Mammary epithelial cell (primary cell): ENCODE results near the gene ZNF354C.

Source experiments
- EZH2 ChIP-seq: IDR thresholded peaks from 2 replicates; pipeline ENCODE4 v1.6.1; 2012; ENCODE audit warnings: low read length, inconsistent platforms, borderline replicate concordance
- TF ChIP-seq, protein P1 (sequence below), 2 donors: IDR thresholded peaks in 1 of 2; conservative IDR thresholded peaks in 1 of 2; 2 replicates each; pipeline ENCODE4 v1.5.1; 2011 to 2012; ENCODE audit warnings: inconsistent platforms in 2 of 2, low read length in 2 of 2, mild to moderate bottlenecking in 2 of 2, control low read depth in 1 of 2, low read depth in 1 of 2; ENCODE audit not compliant: insufficient read depth in 1 of 2; ENCODE audit errors: extremely low read depth in 1 of 2

DNA sequence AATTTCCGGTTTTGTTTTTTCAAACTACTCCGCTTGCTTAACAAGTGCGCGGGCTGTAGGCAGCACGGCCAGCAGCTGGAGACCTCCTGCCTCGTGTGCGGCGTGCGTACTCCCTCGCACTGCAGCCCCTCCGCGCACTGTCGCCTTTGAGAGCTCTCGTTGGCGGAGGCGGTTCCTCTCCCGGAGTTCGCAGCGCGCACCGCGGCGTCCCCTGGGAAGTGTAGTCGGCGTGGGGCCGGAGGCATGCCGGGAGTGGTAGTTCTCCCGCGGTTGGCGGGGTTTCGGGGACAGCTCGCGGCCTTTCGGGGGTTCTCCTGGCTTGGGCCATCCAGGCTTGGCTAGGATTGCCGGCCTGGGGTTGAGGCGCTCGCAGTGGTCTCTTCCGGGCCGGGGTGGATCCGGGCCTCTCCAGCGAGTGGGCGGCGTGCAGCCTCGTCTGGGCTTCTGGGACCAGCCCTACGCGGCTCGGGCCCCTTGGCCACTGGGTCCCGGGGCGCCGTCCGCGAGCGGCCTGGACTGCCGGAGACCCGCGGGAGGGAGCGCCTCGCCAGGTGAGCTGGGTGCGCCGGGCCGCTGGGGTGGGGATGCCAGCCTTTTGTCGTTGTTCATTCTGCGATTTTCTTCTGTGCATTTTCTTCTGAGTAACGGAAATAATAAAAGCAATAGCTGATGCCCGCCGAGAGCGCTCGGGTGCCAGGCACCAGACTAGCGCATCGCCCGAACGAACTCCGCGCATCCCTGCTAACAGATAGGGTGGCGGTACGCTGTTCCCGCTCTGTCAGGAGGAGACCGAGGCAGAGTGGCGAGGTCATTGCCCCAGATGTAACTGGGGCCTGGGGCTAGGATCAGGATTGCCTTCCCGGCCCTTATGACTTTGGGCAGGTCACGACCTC is at the start of gene ZNF354C:
- TF ChIP-seq, protein P1, sequence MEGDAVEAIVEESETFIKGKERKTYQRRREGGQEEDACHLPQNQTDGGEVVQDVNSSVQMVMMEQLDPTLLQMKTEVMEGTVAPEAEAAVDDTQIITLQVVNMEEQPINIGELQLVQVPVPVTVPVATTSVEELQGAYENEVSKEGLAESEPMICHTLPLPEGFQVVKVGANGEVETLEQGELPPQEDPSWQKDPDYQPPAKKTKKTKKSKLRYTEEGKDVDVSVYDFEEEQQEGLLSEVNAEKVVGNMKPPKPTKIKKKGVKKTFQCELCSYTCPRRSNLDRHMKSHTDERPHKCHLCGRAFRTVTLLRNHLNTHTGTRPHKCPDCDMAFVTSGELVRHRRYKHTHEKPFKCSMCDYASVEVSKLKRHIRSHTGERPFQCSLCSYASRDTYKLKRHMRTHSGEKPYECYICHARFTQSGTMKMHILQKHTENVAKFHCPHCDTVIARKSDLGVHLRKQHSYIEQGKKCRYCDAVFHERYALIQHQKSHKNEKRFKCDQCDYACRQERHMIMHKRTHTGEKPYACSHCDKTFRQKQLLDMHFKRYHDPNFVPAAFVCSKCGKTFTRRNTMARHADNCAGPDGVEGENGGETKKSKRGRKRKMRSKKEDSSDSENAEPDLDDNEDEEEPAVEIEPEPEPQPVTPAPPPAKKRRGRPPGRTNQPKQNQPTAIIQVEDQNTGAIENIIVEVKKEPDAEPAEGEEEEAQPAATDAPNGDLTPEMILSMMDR (conservative IDR thresholded peaks at IDR 0.05 in 1 of 2, IDR thresholded peaks at IDR 0.05 in 1 of 2; ENCODE audit: extremely low read depth in 1 of 2, insufficient read depth in 1 of 2, low read depth in 1 of 2, low read length in 2 of 2): no peak
- TF ChIP-seq EZH2: no peak
